HAP-1 (cell line): ENCODE results near the gene HLA-B.
"Not testable (repeated sequence)": the region's sequence is repeated elsewhere in the genome, so short reads cannot be mapped to it uniquely, and the experiment has no call there.

ENCODE experiments used
- DNase-seq, 2 experiments: peaks; one replicate each; pipeline ENCODE4 v3.0.0-alpha.2; 2016 to 2020; ENCODE audit warnings: low spot score in 2 of 2
- H3K27me3 ChIP-seq: fragments of 250-450 bp; sonication (Bioruptor Pico); 2 replicates; pipeline ENCODE4 v1.5.1; 2020; ENCODE audit warnings: low read depth, mild to moderate bottlenecking, moderate library complexity
- H3K36me3 ChIP-seq: fragments of 250-450 bp; sonication (Bioruptor Pico); replicated peaks from 2 replicates; pipeline ENCODE4 v1.5.1; 2020; ENCODE audit warnings: mild to moderate bottlenecking
- H3K4me1 ChIP-seq: fragments of 250-450 bp; sonication (Bioruptor Pico); 2 replicates; pipeline ENCODE4 v1.5.1; 2020; ENCODE audit warnings: mild to moderate bottlenecking
- H3K4me3 ChIP-seq: fragments of 250-450 bp; sonication (Bioruptor Pico); 2 replicates; pipeline ENCODE4 v1.5.1; 2020; ENCODE audit warnings: mild to moderate bottlenecking, moderate library complexity
- H3K9me3 ChIP-seq: fragments of 250-450 bp; sonication (Bioruptor Pico); 2 replicates; pipeline ENCODE4 v1.5.1; 2020; ENCODE audit warnings: mild to moderate bottlenecking, moderate library complexity
- in situ Hi-C: fragments of 300-500 bp; cut with MboI; formaldehyde crosslinking; loops from 3 replicates; pipeline ENCODE4 v1.14.3; 2020; ENCODE audit warnings: low sequenced_read_pairs, inconsistent platforms, mixed read lengths

Gene HLA-B

GRCh38 chr6:31395832-31396231, 38.9 kb upstream of the HLA-B start:
- H3K27me3 ChIP-seq = no peaks in the 10 kb centered on the region
- H3K9me3 ChIP-seq = no peaks in the 10 kb centered on the region
- DNase-seq = no peak
- no peaks in the 10 kb centered on the region; the same call in 1 of the 2 replicates for H3K36me3 ChIP-seq
- in situ Hi-C loops = no loop called here
- H3K4me1 ChIP-seq = peaks cover 19% of the 10 kb centered on the region
- H3K4me3 ChIP-seq = no peak overlapping the region

GRCh38 chr6:31394381-31394780, 37.4 kb upstream of the HLA-B start:
- DNase-seq = no peak
- no peaks in the 10 kb centered on the region for H3K27me3 ChIP-seq
- in situ Hi-C loops = no loop called here
- peaks cover 19% of the 10 kb centered on the region for H3K4me1 ChIP-seq
- H3K4me3 ChIP-seq = no peak overlapping the region
- H3K9me3 ChIP-seq = no peaks in the 10 kb centered on the region
- no peaks in the 10 kb centered on the region for H3K36me3 ChIP-seq

- H3K36me3 ChIP-seq = no peaks in the 10 kb centered on the region
- no peak overlapping the region for H3K4me3 ChIP-seq
- H3K9me3 ChIP-seq = no peaks in the 10 kb centered on the region
- no peak for DNase-seq
- in situ Hi-C loops = no loop called here
- H3K27me3 ChIP-seq = no peaks in the 10 kb centered on the region
- H3K4me1 ChIP-seq = peaks cover 17% of the 10 kb centered on the region
Observed at GRCh38 chr6:31393932-31394331, 37.0 kb upstream of the HLA-B start.

GRCh38 chr6:31389802-31390132, 32.8 kb upstream of the HLA-B start:
- H3K36me3 ChIP-seq, H3K4me3 ChIP-seq, in situ Hi-C loops, H3K4me1 ChIP-seq, H3K9me3 ChIP-seq, DNase-seq, H3K27me3 ChIP-seq: not testable (repeated sequence)

GRCh38 chr6:31388916-31389801, 32.2 kb upstream of the HLA-B start:
- H3K27me3 ChIP-seq, H3K9me3 ChIP-seq, DNase-seq, H3K4me3 ChIP-seq, H3K36me3 ChIP-seq, H3K4me1 ChIP-seq, in situ Hi-C loops: not testable (repeated sequence)

- in situ Hi-C loops = no loop called here
- no peak for DNase-seq
- Histone ChIP-seq H3K36me3 (no peaks in the 10 kb centered on the region), H3K9me3 (no peaks in the 10 kb centered on the region), H3K27me3 (no peaks in the 10 kb centered on the region), H3K4me3 (no peak overlapping the region), H3K4me1 (no peaks in the 10 kb centered on the region)
Observed at GRCh38 chr6:31386977-31387376, 30.0 kb upstream of the HLA-B start.

GRCh38 chr6:31386099-31386498, 29.1 kb upstream of the HLA-B start:
- H3K9me3 ChIP-seq = no peaks in the 10 kb centered on the region
- no peaks in the 10 kb centered on the region for H3K36me3 ChIP-seq
- H3K27me3 ChIP-seq = peaks cover under 1% of the 10 kb centered on the region; the same call in 1 of the 2 replicates
- no peak for DNase-seq
- no peaks in the 10 kb centered on the region for H3K4me1 ChIP-seq
- in situ Hi-C loops = no loop called here
- H3K4me3 ChIP-seq = no peak overlapping the region

- no peak for DNase-seq
- H3K4me3 ChIP-seq = no peak overlapping the region
- H3K4me1 ChIP-seq = no peaks in the 10 kb centered on the region
- in situ Hi-C loops = no loop called here
- H3K36me3 ChIP-seq = no peaks in the 10 kb centered on the region
- peaks cover 4% of the 10 kb centered on the region; the same call in 1 of the 2 replicates for H3K27me3 ChIP-seq
- no peaks in the 10 kb centered on the region for H3K9me3 ChIP-seq
Observed at GRCh38 chr6:31385041-31385440, 28.1 kb upstream of the HLA-B start.

GRCh38 chr6:31383149-31383548, 26.2 kb upstream of the HLA-B start:
- Histone ChIP-seq H3K4me3 (no peak overlapping the region), H3K36me3 (no peaks in the 10 kb centered on the region), H3K4me1 (no peaks in the 10 kb centered on the region), H3K9me3 (no peaks in the 10 kb centered on the region), H3K27me3 (peaks cover 8% of the 10 kb centered on the region; the same call in 1 of the 2 replicates)
- in situ Hi-C loops = no loop called here
- no peak for DNase-seq

- in situ Hi-C loops = no loop called here
- Histone ChIP-seq H3K4me1 (no peaks in the 10 kb centered on the region), H3K27me3 (peaks cover 8% of the 10 kb centered on the region; the same call in 1 of the 2 replicates), H3K36me3 (no peaks in the 10 kb centered on the region), H3K9me3 (no peaks in the 10 kb centered on the region), H3K4me3 (no peak overlapping the region)
- DNase-seq = no peak
Observed at GRCh38 chr6:31381666-31382065, 24.7 kb upstream of the HLA-B start.

GRCh38 chr6:31379850-31380249, 22.9 kb upstream of the HLA-B start:
- H3K4me3 ChIP-seq = no peak overlapping the region
- H3K9me3 ChIP-seq = no peaks in the 10 kb centered on the region
- no peaks in the 10 kb centered on the region for H3K36me3 ChIP-seq
- H3K27me3 ChIP-seq = peaks cover 12% of the 10 kb centered on the region; the same call in 1 of the 2 replicates
- DNase-seq = no peak
- no peaks in the 10 kb centered on the region for H3K4me1 ChIP-seq
- in situ Hi-C loops = no loop called here

GRCh38 chr6:31378721-31379103, 21.7 kb upstream of the HLA-B start:
- no peak for DNase-seq
- no peaks in the 10 kb centered on the region for H3K9me3 ChIP-seq

GRCh38 chr6:31378062-31378720, 21.2 kb upstream of the HLA-B start:
- Histone ChIP-seq H3K9me3 (no peaks in the 10 kb centered on the region), H3K4me3 (no peak overlapping the region), H3K36me3 (no peaks in the 10 kb centered on the region), H3K27me3 (peaks cover 12% of the 10 kb centered on the region; the same call in 1 of the 2 replicates), H3K4me1 (no peaks in the 10 kb centered on the region)
- in situ Hi-C loops = no loop called here
- DNase-seq = no peak

More at GRCh38 chr6:31378721-31379103, 21.7 kb upstream of the HLA-B start:
- in situ Hi-C loops = no loop called here
- Histone ChIP-seq H3K27me3 (peaks cover 12% of the 10 kb centered on the region; the same call in 1 of the 2 replicates), H3K4me1 (no peaks in the 10 kb centered on the region), H3K36me3 (no peaks in the 10 kb centered on the region), H3K4me3 (no peak overlapping the region)

- H3K27me3 ChIP-seq = peaks cover 12% of the 10 kb centered on the region; the same call in 1 of the 2 replicates
- no peak for DNase-seq
- no peaks in the 10 kb centered on the region for H3K36me3 ChIP-seq
- no peaks in the 10 kb centered on the region for H3K9me3 ChIP-seq
- in situ Hi-C loops = no loop called here
- no peaks in the 10 kb centered on the region for H3K4me1 ChIP-seq
- no peak overlapping the region for H3K4me3 ChIP-seq
Observed at GRCh38 chr6:31377029-31377428, 20.1 kb upstream of the HLA-B start.
